ENCODE data around the gene RAB11B.
A peak's percentile ranks its signal among the peaks of the same experiment; 100 is the strongest.

The RAB11B gene

DNA sequence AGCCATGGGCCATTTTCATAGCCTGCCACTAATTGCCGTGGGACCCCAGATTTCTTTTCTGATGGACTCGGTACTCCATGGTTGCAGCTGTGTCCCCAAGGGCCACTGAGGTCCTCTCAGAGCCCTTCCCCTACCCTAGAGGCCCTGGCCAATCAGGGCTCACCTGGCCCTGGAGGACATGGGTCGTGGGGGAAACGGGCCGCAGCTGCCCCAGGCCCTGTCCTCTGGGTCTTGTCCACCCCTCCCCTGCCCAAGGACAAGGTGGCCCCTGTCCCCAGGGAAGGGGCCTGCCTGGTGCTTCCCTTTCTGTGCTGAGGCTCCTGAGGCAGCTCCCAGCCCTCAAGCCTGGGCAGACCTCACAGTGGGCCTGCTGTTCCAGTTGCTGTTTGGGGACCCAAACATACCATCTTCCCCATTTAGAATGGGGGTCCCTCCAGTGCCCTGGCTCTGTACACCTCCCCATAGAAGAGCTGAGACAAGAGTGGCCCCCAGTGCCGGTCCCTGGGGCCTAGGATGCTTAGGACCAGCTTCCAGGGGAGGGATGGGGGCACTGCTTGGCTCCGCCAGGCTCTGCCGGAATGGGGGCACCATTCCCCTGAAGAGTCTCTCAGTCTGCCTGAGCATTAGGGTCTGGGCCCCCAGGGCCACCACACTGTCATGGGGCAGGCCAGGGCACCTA is 3.2 kb downstream of the RAB11B start:
- DNase-seq (ENCODE audit: low read depth in 1 of 2, low spot score in 1 of 2) = no peak
- in situ Hi-C loops (cut with HindIII; ENCODE audit: low pct_unique_long_range_greater_than_20kb, low sequenced_read_pairs) = no loop called here
- TF ChIP-seq JUND (IDR thresholded peaks at IDR 0.05; ENCODE audit: low read depth) = no peak

DNA sequence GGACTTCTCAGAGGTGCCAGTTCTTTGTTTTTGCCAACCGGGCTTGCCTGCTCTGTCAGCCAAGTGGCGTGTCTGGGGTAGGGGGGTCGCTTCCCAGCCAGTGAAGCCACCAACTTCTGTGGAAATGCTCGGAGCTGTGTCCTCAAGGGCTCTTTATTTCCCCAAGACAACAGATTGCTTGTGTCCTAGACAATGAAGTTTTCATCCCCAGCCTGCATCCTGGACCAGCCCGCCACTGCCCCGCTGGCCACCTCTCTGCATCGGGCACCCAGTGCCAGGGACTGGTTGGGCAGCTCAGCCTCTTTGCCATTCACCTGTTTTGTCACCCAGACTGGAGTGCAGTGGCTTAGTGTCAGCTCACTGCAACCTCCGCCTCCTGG is 3.7 kb downstream of the RAB11B start:
- in situ Hi-C loops (cut with HindIII; ENCODE audit: low pct_unique_long_range_greater_than_20kb, low sequenced_read_pairs) = no loop called here
- no peak for TF ChIP-seq JUND (IDR thresholded peaks at IDR 0.05; ENCODE audit: low read depth)
- no peak for DNase-seq (ENCODE audit: low read depth in 1 of 2, low spot score in 1 of 2)

DNA sequence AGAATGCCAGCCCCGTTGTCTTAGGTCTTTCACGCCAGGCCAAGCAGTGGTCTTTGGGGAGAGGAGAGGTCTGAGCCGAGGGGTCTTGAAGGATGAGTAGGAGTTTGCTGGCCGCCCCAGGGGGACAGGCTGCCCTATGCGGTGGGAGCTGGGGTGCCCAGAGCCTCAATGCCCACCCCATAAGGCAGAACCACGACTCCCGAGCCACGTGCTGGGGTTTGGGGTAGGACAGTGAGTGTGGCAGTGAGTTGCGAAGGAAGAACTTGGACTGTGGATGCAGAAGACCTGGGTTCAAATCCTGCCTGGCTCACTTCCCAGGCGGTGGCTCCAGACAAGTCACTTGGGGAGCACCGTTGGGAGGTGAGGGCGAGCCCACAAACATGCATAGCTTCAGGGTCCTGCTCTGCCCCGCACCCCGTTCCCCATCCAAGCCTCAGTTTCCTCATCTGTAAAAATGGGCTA is 5.5 kb downstream of the RAB11B start:
- no peak for TF ChIP-seq JUND (IDR thresholded peaks at IDR 0.05; ENCODE audit: low read depth)
- in situ Hi-C loops (cut with HindIII; ENCODE audit: low pct_unique_long_range_greater_than_20kb, low sequenced_read_pairs) = no loop called here
- no peak for DNase-seq (ENCODE audit: low read depth in 1 of 2, low spot score in 1 of 2)

DNA sequence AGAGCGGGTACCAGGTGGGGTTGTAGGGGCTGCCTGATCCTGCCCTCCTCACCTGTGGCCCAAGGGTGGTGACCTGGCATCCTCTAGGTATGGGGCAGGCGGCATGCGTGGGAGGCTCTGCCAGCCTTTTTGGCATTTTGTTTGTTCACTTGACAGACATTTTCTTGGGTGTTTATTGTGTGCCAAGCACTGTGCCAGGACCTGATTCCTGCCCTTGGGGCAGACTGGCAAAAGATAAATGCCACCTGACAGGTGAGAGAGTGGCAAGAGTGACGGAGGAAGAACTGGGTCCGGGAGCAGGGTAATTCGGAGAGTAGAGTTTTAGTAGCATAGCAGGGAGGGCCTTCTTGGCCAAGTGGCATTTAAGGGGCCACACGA is 6.0 kb downstream of the RAB11B start:
- no peak for TF ChIP-seq JUND (IDR thresholded peaks at IDR 0.05; ENCODE audit: low read depth)
- peak in 1 of 2 experiments; percentile 93 for DNase-seq (ENCODE audit: low read depth in 1 of 2, low spot score in 1 of 2)
- in situ Hi-C loops (cut with HindIII; ENCODE audit: low pct_unique_long_range_greater_than_20kb, low sequenced_read_pairs) = no loop called here

DNA sequence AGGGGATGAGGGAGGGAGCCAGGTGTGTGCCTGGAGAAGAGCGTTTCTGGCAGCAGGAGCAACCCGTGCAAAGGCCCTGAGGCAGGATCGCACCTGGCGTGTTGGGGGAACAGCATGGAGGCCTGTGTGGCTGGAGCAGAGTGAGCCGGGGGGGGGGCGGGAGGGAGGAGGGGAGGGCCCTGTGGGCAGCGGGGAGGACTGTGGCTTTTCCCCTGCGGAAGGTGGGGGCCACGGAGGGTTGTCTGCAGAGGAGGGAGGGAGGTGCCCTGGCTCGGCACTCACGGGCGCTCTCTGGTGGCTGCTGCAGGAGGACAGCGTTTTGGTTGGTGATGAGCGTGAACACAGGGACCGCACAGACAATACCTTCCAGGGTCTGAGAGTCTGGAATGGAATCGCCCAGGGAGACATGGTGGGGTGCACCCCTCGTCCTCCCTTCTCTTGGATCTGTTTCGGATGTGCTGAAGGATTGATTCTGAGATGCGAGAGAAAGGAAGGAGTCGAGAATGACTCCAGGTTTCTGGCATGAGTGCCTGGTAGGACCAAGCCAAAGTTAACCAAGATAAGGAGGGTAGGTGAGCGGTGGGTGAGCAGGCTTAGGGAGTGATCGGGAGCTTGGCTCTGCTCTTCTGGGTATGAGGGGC is 6.5 kb downstream of the RAB11B start:
- TF ChIP-seq JUND (IDR thresholded peaks at IDR 0.05; ENCODE audit: low read depth) = no peak
- in situ Hi-C loops (cut with HindIII; ENCODE audit: low pct_unique_long_range_greater_than_20kb, low sequenced_read_pairs) = no loop called here
- peak; percentile 44 to 92 for DNase-seq (ENCODE audit: low read depth in 1 of 2, low spot score in 1 of 2)

DNA sequence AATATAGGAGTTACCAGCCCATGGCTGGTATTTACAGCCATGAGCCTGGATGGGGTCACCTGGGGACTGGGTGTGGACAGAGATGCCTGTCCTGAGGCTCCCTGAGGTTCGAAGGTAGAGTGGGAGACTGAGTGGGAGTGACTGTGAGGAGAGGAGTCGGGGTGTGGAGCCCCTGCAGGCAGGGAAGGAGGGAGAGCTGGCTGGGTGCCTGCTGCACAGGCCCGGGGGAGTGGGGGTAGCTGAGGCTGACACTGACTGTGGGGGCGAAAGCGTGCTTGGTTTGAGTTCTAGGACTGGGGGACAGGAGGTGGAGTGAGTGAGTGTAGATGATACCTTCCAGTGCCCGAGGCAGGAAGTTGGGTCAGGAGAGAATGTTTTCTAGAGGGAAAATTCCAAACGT is 7.1 kb downstream of the RAB11B start:
- no peak for DNase-seq (ENCODE audit: low read depth in 1 of 2, low spot score in 1 of 2)
- in situ Hi-C loops (cut with HindIII; ENCODE audit: low pct_unique_long_range_greater_than_20kb, low sequenced_read_pairs) = no loop called here
- no peak for TF ChIP-seq JUND (IDR thresholded peaks at IDR 0.05; ENCODE audit: low read depth)

DNA sequence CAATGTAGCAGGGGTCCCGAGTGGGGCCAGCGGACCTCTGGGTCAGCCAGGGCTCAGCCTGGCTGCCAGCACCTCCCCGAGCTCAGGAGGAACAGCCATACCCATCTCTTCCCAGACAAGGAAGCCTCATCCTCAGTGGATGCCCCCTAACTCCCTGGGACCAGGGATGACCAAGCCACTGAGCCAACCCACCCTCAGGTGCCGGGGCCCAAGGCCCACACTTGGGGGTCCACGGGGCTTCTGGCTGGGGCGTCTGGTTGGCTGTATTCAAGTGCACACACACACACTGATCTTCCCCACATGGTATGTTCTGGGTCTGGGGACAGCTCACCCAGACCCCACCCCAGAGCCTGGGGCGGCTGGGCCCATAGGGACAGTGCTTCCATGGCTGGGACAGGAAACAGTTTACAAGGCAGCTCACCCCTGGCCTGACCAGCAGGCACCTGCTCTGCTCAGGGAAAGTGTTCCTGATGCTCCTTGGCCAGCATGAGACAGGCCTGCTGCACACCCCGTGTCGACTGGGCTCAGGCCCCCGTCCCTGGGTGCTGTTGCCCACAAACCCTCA is 7.7 kb downstream of the RAB11B start:
- in situ Hi-C loops (cut with HindIII; ENCODE audit: low pct_unique_long_range_greater_than_20kb, low sequenced_read_pairs) = no loop called here
- no peak for TF ChIP-seq JUND (IDR thresholded peaks at IDR 0.05; ENCODE audit: low read depth)
- no peak for DNase-seq (ENCODE audit: low read depth in 1 of 2, low spot score in 1 of 2)

DNA sequence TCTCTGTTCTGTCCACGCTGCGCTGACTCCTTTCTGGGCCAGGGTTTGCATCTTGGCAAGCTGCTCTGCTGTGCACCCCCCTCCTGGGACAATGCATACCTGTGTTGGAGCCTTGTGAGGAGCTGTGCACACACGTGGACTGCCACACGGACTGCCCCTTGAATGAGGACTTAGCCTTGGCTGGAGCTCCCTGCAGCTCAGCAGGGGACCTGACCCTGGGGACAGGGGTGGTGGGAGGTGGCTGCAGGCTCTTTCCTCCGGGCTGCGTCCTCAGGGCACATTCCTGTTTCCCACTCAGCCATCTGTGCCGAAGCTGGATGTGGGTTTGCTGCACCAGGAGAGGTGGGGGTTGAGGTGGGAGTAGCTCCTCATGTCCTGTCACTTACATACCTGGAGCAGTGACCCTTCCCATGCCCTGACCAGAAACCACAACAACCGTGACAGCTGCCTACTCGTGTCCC is 8.2 kb downstream of the RAB11B start:
- no peak for TF ChIP-seq JUND (IDR thresholded peaks at IDR 0.05; ENCODE audit: low read depth)
- in situ Hi-C loops (cut with HindIII; ENCODE audit: low pct_unique_long_range_greater_than_20kb, low sequenced_read_pairs) = no loop called here
- DNase-seq (ENCODE audit: low read depth in 1 of 2, low spot score in 1 of 2) = no peak

DNA sequence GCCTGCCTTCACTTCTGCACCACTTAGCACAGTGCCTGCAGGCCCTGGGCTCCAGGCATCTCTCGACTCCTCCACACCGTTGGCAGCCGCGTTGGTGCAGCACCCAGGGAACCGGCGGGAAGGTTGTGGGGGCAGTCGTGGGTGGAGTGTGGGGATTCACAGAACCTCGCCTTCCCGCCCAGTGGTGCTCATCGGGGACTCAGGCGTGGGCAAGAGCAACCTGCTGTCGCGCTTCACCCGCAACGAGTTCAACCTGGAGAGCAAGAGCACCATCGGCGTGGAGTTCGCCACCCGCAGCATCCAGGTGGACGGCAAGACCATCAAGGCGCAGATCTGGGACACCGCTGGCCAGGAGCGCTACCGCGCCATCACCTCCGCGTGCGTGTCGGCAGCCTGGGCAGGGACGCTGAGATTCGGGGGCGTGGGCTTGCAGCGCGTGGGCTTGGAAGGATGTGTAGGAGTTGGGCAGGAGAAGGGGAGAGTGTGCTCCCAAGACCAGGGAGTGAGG is 9.6 kb downstream of the RAB11B start:
- in situ Hi-C loops (cut with HindIII; ENCODE audit: low pct_unique_long_range_greater_than_20kb, low sequenced_read_pairs) = no loop called here
- no peak for TF ChIP-seq JUND (IDR thresholded peaks at IDR 0.05; ENCODE audit: low read depth)
- no peak for DNase-seq (ENCODE audit: low read depth in 1 of 2, low spot score in 1 of 2)

DNA sequence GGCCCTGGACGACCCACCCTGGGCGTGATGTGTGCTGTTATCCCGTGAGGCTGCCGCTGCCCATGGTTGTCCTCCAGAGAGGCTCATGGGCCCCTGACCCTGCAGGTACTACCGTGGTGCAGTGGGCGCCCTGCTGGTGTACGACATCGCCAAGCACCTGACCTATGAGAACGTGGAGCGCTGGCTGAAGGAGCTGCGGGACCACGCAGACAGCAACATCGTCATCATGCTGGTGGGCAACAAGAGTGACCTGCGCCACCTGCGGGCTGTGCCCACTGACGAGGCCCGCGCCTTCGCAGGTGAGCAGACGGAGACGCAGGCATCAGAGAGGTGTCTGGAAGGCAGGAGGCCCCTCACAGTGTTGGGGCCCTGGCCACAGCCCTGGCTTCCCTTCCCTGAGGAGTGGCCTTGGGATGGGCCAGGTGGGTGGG is 11.8 kb downstream of the RAB11B start:
- in situ Hi-C loops (cut with HindIII; ENCODE audit: low pct_unique_long_range_greater_than_20kb, low sequenced_read_pairs) = no loop called here
- TF ChIP-seq JUND (IDR thresholded peaks at IDR 0.05; ENCODE audit: low read depth) = no peak
- no peak for DNase-seq (ENCODE audit: low read depth in 1 of 2, low spot score in 1 of 2)

DNA sequence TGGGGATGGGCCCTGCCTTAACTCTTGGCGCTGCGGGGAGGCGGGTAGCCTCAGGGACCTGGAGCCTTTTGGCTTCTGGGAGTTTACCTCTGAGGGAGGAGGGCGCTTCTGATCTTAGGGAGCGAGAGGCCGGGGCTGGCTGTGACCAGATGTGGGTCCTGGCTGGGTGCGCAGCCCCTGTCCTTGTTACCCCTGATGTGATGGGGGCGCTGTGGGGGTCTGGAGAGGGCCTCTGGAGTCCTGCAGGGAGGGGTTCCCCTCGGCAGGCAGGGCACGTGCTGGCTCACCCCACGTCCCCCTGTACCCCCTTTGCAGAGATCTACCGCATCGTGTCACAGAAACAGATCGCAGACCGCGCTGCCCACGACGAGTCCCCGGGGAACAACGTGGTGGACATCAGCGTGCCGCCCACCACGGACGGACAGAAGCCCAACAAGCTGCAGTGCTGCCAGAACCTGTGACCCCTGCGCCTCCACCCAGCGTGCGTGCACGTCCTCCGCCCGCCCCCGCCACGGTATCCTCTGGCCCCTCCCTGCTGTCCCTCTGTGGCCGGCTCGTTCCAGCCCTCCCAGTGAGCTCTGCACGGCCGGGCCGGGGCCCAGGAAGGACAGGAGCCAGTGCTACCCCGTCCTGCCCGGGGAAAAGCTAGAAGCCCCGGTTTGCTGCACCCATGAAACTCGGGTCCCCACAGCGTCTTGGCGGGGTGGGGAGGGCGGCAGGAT is 13.1 kb downstream of the RAB11B start:
- TF ChIP-seq JUND (IDR thresholded peaks at IDR 0.05; ENCODE audit: low read depth) = no peak
- DNase-seq (ENCODE audit: low read depth in 1 of 2, low spot score in 1 of 2) = no peak
- in situ Hi-C loops (cut with HindIII; ENCODE audit: low pct_unique_long_range_greater_than_20kb, low sequenced_read_pairs) = no loop called here

DNA sequence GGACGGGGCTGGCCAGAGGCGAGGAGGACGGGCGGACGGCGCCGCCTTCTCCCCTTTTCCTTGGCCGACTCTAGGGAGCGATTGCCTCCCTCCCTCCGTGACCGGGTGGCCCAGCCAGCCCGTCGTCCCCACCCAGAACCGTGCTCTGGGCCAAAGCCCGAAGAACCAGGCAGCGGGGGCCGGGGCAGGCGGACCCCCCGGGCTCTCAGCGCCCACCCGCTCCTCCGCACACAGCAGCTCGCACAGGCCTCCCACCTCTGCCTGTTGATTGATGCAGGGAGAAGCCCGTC is 13.6 kb downstream of the RAB11B start:
- in situ Hi-C loops (cut with HindIII; ENCODE audit: low pct_unique_long_range_greater_than_20kb, low sequenced_read_pairs) = no loop called here
- no peak for DNase-seq (ENCODE audit: low read depth in 1 of 2, low spot score in 1 of 2)
- no peak for TF ChIP-seq JUND (IDR thresholded peaks at IDR 0.05; ENCODE audit: low read depth)
